ENCODE data around the gene PTAFR. TPM values are rescaled to one million over a fixed set of nuclear protein-coding genes. Genes with fewer than 3 reads are reported as not detected.

PTAFR gene
- total and polyA plus RNA-seq, 2 of the 8 experiments (the other 6 are each of a cell fraction or from before 2014, with no cell fraction given), result 1.2 to 4.9 TPM

GRCh38 chr1:28200234-28200873 is 23.9 kb upstream of the PTAFR start:
- no peak for FAIRE-seq
- 94% methylated on average over 6 of the region's 6 CpGs; no CpG with 5 or more reads in 1 of the 2 experiments for WGBS, 2 experiments (ENCODE audit: extremely low coverage in 1 of 2, insufficient coverage in 1 of 2, insufficient read length in 1 of 2, insufficient replicate concordance in 2 of 2, low coverage in 1 of 2, low lambda C conversion rate in 2 of 2, missing lambda C conversion rate in 1 of 2)

More at GRCh38 chr1:28200234-28200873, 23.9 kb upstream of the PTAFR start:
- Histone ChIP-seq H4K91ac (replicated peaks; ENCODE audit: insufficient read length, low read length) (no peak overlapping the region), H3K14ac (ENCODE audit: insufficient read length) (no peak overlapping the region), H3K4me3 (ENCODE audit: extremely low read depth in 1 of 4, insufficient read depth in 2 of 4, low read depth in 3 of 4, low read length in 4 of 4) (no peak overlapping the region), H2BK15ac (ENCODE audit: low read length) (no peak overlapping the region), H3K79me1 (ENCODE audit: low read depth, low read length) (no peaks in the 10 kb centered on the region), H3K4ac (replicated peaks; ENCODE audit: insufficient read length, low read depth, low read length) (no peak overlapping the region), H2AFZ (ENCODE audit: low read length) (no peak overlapping the region), H3K79me2 (ENCODE audit: control insufficient read depth in 1 of 2, insufficient read depth in 2 of 2, low read length in 2 of 2) (no peaks in the 10 kb centered on the region), H3K4me1 (replicated peaks in 1 of 4; ENCODE audit: control insufficient read depth in 3 of 4, insufficient read depth in 4 of 4, low read length in 3 of 4) (peaks cover 4 to 18% (median 10%) of the 10 kb centered on the region in 4 experiments), H3K27ac (ENCODE audit: low read depth, low read length) (no peak overlapping the region), H4K8ac (ENCODE audit: extremely low read depth, insufficient read depth, low read length) (no peak overlapping the region), H2BK12ac (ENCODE audit: low read depth, low read length) (no peak overlapping the region), H2AK5ac (ENCODE audit: low read depth, low read length) (no peak overlapping the region), H3K18ac (ENCODE audit: extremely low read depth, low read length) (no peak overlapping the region), H4K5ac (ENCODE audit: insufficient read length, low read depth, low read length) (no peak overlapping the region), H4K20me1 (replicated peaks in 1 of 2; ENCODE audit: control insufficient read depth in 1 of 2, insufficient read depth in 2 of 2, low read length in 2 of 2) (no peaks in the 10 kb centered on the region), H2BK5ac (ENCODE audit: low read depth, low read length) (no peak overlapping the region), H3K36me3 (ENCODE audit: control insufficient read depth in 2 of 4, insufficient read depth in 4 of 4, low read length in 3 of 4) (peaks cover 17 to 57% (median 42%) of the 10 kb centered on the region in 4 experiments), H3K9ac (replicated peaks in 1 of 4; ENCODE audit: extremely low read depth in 1 of 4, low read depth in 3 of 4, low read length in 3 of 4) (no peak overlapping the region), H3K9me3 (ENCODE audit: insufficient read depth in 2 of 2, low read depth in 1 of 2, low read length in 1 of 2) (no peaks in the 10 kb centered on the region), H3K23ac (ENCODE audit: insufficient read length) (no peak overlapping the region), H3K56ac (replicated peaks; ENCODE audit: insufficient read length, low read depth, low read length) (no peak overlapping the region), H2BK20ac (ENCODE audit: low read length) (no peak overlapping the region), H3K27me3 (replicated peaks in 1 of 4; ENCODE audit: control insufficient read depth in 3 of 4, extremely low read depth in 1 of 4, insufficient read depth in 3 of 4, low read length in 3 of 4) (no peaks in the 10 kb centered on the region), H3K23me2 (ENCODE audit: low read depth, low read length) (no peaks in the 10 kb centered on the region), H3K4me2 (ENCODE audit: insufficient read depth in 1 of 2, low read depth in 2 of 2, low read length in 2 of 2) (no peak overlapping the region), H2BK120ac (replicated peaks; ENCODE audit: low read depth, low read length) (no peak overlapping the region)
- TF ChIP-seq SUZ12 (IDR thresholded peaks at IDR 0.05; ENCODE audit: low read length) (no peak), SIN3A (conservative IDR thresholded peaks at IDR 0.05 in 1 of 2, IDR thresholded peaks at IDR 0.05 in 1 of 2; ENCODE audit: low read depth in 1 of 2, low read length in 2 of 2) (no peak), NANOG (IDR thresholded peaks at IDR 0.05; ENCODE audit: insufficient read depth, low read depth, low read length, poor library complexity, severe bottlenecking) (no peak), BRCA1 (IDR thresholded peaks at IDR 0.05; ENCODE audit: low read depth, low read length) (no peak), BCL11A (IDR thresholded peaks at IDR 0.05; ENCODE audit: low read depth in 2 of 2, low read length in 2 of 2) (no peak), SP2 (IDR thresholded peaks at IDR 0.05; ENCODE audit: low read length) (no peak), RFX5 (IDR thresholded peaks at IDR 0.05; ENCODE audit: borderline replicate concordance, low read depth, low read length) (no peak), E2F6 (IDR thresholded peaks at IDR 0.05) (no peak), TAF1 (IDR thresholded peaks at IDR 0.05; ENCODE audit: low read depth, low read length) (no peak)
- ChIA-PET CTCF (ENCODE audit: partially characterized antibody) (interaction anchor here (1.4 kb wide), 1 partner anchor 9 kb away, joined by 3 read pairs; no protein-coding TSS in a partner anchor), POLR2A (ENCODE audit: partially characterized antibody) (no interaction called here)
- no peak for DNase-seq (ENCODE audit: low read depth in 1 of 2, low spot score in 2 of 2)
